Measurements from ENCODE around the gene RUNX1. TPM values are rescaled to one million over a fixed set of nuclear protein-coding genes. Genes with fewer than 3 reads are reported as not detected.
"Not testable (repeated sequence)": the region's sequence is repeated elsewhere in the genome, so short reads cannot be mapped to it uniquely, and the experiment has no call there.

The RUNX1 gene
- total RNA-seq, 1 donor from 2014 or later: 121 TPM

- Mint-ChIP-seq H3K27me3 (ENCODE audit: low read depth) (no peaks in the 10 kb centered on the region), H3K36me3 (ENCODE audit: low read depth) (peaks cover 62% of the 10 kb centered on the region), H3K4me3 (ENCODE audit: low read depth) (no peak overlapping the region), H3K27ac (peak overlapping the region; percentile 62), H3K4me1 (ENCODE audit: low read depth) (peaks cover 82% of the 10 kb centered on the region), H3K9me3 (no peaks in the 10 kb centered on the region)
- intact Hi-C loops (cut with micrococcal nuclease): loop anchor here (5.0 kb wide), 1 partner anchor 33 kb away; no protein-coding TSS in a partner anchor
- DNase-seq (ENCODE audit: low spot score): no peak
Measured at GRCh38 chr21:34965200-34966174, 83.6 kb downstream of the RUNX1 start.

DNA sequence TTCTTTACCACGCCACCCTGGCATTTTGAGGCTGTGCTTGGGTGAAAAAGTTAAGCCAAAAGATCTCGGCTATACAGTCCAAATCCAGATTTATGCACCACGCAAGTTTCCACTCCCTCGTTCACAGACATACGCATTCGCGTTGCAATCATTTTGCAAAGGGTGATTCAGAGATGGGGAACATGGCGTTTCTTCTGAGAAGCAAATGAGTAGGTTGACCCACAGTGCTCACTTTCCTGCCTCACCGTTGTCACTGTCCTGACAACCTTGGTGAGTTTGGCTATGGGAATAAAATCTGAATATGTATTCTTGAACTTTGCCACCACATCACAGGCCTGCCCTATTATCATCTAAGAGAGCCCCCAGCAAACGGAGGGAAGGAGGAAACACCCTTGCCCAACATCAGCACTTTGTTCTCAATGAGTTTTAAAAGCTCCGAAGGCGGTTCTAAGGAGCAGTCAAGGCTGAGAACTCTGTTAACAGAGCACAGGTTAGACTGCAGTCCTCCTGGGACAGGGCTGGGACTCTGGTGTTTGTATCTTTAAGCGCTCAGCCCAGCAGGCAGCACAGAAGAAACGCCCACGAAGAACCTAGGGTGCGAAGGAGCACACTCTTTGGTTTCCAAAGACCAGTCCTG is 86.4 kb downstream of the RUNX1 start:
- Mint-ChIP-seq H3K36me3 (ENCODE audit: low read depth) (peaks cover 65% of the 10 kb centered on the region), H3K9me3 (no peaks in the 10 kb centered on the region), H3K4me1 (ENCODE audit: low read depth) (peaks cover 72% of the 10 kb centered on the region), H3K27me3 (ENCODE audit: low read depth) (no peaks in the 10 kb centered on the region), H3K4me3 (ENCODE audit: low read depth) (peak overlapping the region; percentile 55), H3K27ac (peak overlapping the region; percentile 97)
- no peak for DNase-seq (ENCODE audit: low spot score)
- intact Hi-C loops (cut with micrococcal nuclease): loop anchor here (1.0 kb wide), 1 partner anchor 8 kb away; no protein-coding TSS in a partner anchor

DNA sequence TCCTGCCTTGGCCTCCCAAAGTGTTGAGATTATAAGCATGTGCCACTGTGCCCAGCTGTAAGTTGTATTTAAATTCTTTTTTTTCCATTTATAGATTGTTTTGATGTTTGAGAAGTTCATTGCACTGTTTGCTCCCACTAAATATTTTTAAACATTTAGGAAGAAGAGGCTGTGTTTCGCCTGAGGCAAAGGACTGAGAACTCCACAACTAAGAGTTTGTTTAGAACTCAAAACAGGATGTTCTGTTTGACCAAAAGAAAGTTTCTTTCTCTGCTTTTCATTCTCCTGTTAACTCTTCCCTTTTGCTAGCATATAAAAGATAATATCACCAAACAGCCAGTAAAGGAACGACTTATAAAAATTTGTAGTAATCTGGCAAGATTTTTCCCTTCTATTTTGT is 87.0 kb downstream of the RUNX1 start:
- no peak for DNase-seq (ENCODE audit: low spot score)
- no peaks in the 10 kb centered on the region for H3K27me3 Mint-ChIP-seq (ENCODE audit: low read depth)
- H3K27ac Mint-ChIP-seq: peak overlapping the region; percentile 97
- H3K4me3 Mint-ChIP-seq (ENCODE audit: low read depth): peak overlapping the region; percentile 55
- peaks cover 67% of the 10 kb centered on the region for H3K4me1 Mint-ChIP-seq (ENCODE audit: low read depth)
- H3K9me3 Mint-ChIP-seq: no peaks in the 10 kb centered on the region
- intact Hi-C loops (cut with micrococcal nuclease): loop anchor here (1.0 kb wide), 1 partner anchor 8 kb away; no protein-coding TSS in a partner anchor
- H3K36me3 Mint-ChIP-seq (ENCODE audit: low read depth): peaks cover 65% of the 10 kb centered on the region

DNA sequence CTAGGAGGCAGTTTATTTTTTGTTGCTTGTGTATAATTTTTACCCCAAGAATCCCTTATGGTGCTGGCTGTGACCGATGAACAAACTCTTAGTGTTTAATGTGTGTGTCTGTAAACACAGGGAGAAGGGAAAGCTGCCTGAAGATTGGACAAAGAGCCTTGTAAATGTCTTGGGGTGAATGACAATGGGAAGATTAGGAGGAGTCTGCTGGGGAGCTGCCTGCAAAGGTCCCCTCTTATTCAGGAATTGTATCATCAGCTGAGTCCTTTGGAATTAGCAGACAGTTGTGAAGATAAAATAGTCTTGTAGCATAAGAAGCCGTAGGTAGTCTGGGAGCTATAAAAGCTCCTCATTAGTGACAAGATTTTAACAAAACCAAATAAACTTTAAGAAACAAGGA is 88.4 kb downstream of the RUNX1 start:
- no peaks in the 10 kb centered on the region for H3K27me3 Mint-ChIP-seq (ENCODE audit: low read depth)
- H3K4me1 Mint-ChIP-seq (ENCODE audit: low read depth): peaks cover 73% of the 10 kb centered on the region
- no peak overlapping the region for H3K4me3 Mint-ChIP-seq (ENCODE audit: low read depth)
- peak overlapping the region; percentile 54 for H3K27ac Mint-ChIP-seq
- peaks cover 71% of the 10 kb centered on the region for H3K36me3 Mint-ChIP-seq (ENCODE audit: low read depth)
- intact Hi-C loops (cut with micrococcal nuclease): no loop called here
- DNase-seq (ENCODE audit: low spot score): no peak
- no peaks in the 10 kb centered on the region for H3K9me3 Mint-ChIP-seq

GRCh38 chr21:34959607-34960006 is 89.5 kb downstream of the RUNX1 start:
- Mint-ChIP-seq H3K27me3 (ENCODE audit: low read depth) (no peaks in the 10 kb centered on the region), H3K4me1 (ENCODE audit: low read depth) (peaks cover 72% of the 10 kb centered on the region), H3K9me3 (no peaks in the 10 kb centered on the region), H3K4me3 (ENCODE audit: low read depth) (no peak overlapping the region), H3K36me3 (ENCODE audit: low read depth) (peaks cover 68% of the 10 kb centered on the region), H3K27ac (peak overlapping the region; percentile 8)
- DNase-seq (ENCODE audit: low spot score): no peak
- intact Hi-C loops (cut with micrococcal nuclease): no loop called here

DNA sequence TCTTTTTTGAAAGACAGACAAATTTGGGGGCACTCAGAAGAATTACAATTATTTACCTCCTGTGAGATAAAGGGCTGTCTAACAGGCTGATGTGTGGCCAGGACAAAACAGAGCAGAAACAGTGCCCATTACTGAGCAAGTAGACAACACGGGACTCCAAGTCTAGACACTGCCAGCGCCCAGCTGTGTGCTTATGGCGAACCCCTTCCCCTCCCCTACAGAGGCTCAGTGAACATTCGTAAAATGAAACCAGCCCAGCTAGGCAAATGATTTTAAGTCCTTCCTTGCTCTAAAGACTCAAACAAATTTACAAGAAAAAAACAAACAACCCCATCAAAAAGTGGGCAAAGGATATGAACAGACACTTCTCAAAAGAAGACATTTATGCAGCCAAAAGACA is 91.1 kb downstream of the RUNX1 start:
- no peak overlapping the region for H3K4me3 Mint-ChIP-seq (ENCODE audit: low read depth)
- no peaks in the 10 kb centered on the region for H3K27me3 Mint-ChIP-seq (ENCODE audit: low read depth)
- intact Hi-C loops (cut with micrococcal nuclease): no loop called here
- H3K36me3 Mint-ChIP-seq (ENCODE audit: low read depth): peaks cover 63% of the 10 kb centered on the region
- no peak for DNase-seq (ENCODE audit: low spot score)
- H3K4me1 Mint-ChIP-seq (ENCODE audit: low read depth): peaks cover 78% of the 10 kb centered on the region
- peak overlapping the region; percentile 55 for H3K27ac Mint-ChIP-seq
- H3K9me3 Mint-ChIP-seq: no peaks in the 10 kb centered on the region

DNA sequence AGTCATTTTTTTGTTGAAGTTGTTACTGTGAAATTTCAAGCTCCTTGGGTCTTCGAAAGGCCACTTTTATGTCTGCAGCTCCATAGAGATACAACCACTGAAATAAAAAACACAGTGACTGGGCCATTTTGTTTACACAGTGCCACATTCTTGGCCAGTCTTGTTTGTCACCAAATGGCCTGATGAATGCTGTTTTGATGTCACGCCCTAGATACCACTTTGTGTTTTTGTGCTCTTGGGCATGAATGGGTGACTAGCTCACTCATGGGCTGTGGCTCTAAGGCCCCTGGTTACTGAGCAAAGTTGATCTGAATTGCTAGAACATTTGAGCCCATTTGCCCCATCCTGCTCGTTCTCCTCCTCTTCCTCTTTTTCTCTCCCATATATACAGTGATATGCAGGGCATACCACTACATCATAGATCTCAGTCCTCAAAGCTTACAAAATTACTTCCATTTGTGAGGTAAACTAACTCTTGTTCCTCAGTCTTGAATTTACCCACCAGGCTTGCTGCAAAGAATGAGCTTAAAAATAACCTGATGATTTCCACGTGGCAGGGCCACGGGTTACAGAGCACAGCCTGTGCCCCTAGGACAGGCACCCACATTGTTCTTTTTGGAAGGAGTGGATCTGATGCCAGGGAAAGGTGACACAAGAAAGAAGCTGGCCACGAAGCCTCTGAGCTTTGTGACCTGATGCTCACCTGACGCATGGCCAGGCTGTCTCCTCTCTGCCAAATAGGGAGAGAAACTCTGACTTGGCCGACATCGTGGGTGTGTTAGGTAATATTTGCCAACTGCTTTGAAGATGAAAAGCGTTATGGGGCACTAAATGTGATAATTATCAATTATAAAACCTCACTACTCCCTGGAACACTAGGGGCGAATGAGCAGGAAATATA is 92.4 kb downstream of the RUNX1 start:
- Mint-ChIP-seq H3K4me3 (ENCODE audit: low read depth) (no peak overlapping the region), H3K27ac (peak overlapping the region; percentile 15), H3K36me3 (ENCODE audit: low read depth) (peaks cover 63% of the 10 kb centered on the region), H3K27me3 (ENCODE audit: low read depth) (no peaks in the 10 kb centered on the region), H3K9me3 (no peaks in the 10 kb centered on the region), H3K4me1 (ENCODE audit: low read depth) (peaks cover 75% of the 10 kb centered on the region)
- no peak for DNase-seq (ENCODE audit: low spot score)
- intact Hi-C loops (cut with micrococcal nuclease): no loop called here

GRCh38 chr21:34953950-34954349 is 95.2 kb downstream of the RUNX1 start:
- no peak for DNase-seq (ENCODE audit: low spot score)
- Mint-ChIP-seq H3K27ac (peak overlapping the region; percentile 83), H3K4me1 (ENCODE audit: low read depth) (peaks cover 70% of the 10 kb centered on the region), H3K36me3 (ENCODE audit: low read depth) (peaks cover 56% of the 10 kb centered on the region), H3K27me3 (ENCODE audit: low read depth) (no peaks in the 10 kb centered on the region), H3K9me3 (no peaks in the 10 kb centered on the region), H3K4me3 (ENCODE audit: low read depth) (no peak overlapping the region)
- intact Hi-C loops (cut with micrococcal nuclease): loop anchor here (1.0 kb wide), 1 partner anchor 8 kb away; no protein-coding TSS in a partner anchor

GRCh38 chr21:34952701-34953100 is 96.4 kb downstream of the RUNX1 start:
- intact Hi-C loops (cut with micrococcal nuclease): no loop called here
- H3K4me3 Mint-ChIP-seq (ENCODE audit: low read depth): no peak overlapping the region
- no peak overlapping the region for H3K27ac Mint-ChIP-seq
- no peaks in the 10 kb centered on the region for H3K9me3 Mint-ChIP-seq
- no peak for DNase-seq (ENCODE audit: low spot score)
- H3K27me3 Mint-ChIP-seq (ENCODE audit: low read depth): no peaks in the 10 kb centered on the region
- peaks cover 56% of the 10 kb centered on the region for H3K36me3 Mint-ChIP-seq (ENCODE audit: low read depth)
- peaks cover 71% of the 10 kb centered on the region for H3K4me1 Mint-ChIP-seq (ENCODE audit: low read depth)

DNA sequence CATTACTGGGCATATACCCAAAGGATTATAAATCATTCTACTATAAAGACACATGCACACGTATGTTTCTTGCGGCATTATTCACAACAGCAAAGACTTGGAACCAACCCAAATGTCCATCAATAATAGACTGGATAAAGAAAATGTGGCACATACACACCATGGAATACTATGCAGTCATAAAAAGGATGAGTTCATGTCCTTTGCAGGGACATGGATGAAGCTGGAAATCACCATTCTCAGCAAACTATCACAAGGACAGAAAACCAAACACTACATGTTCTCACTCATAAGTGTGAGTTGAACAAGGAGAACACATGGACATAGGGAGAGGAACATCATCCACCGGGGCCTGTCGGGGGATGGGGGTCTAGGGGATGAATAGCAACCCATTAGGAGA is 97.2 kb downstream of the RUNX1 start:
- H3K36me3 Mint-ChIP-seq (ENCODE audit: low read depth): peaks cover 54% of the 10 kb centered on the region
- H3K4me3 Mint-ChIP-seq (ENCODE audit: low read depth); H3K9me3 Mint-ChIP-seq; DNase-seq (ENCODE audit: low spot score); intact Hi-C loops (cut with micrococcal nuclease); H3K27ac Mint-ChIP-seq; H3K27me3 Mint-ChIP-seq (ENCODE audit: low read depth): not testable (repeated sequence)
- peaks cover 75% of the 10 kb centered on the region for H3K4me1 Mint-ChIP-seq (ENCODE audit: low read depth)

- no peaks in the 10 kb centered on the region for H3K9me3 Mint-ChIP-seq
- no peak overlapping the region for H3K27ac Mint-ChIP-seq
- no peak for DNase-seq (ENCODE audit: low spot score)
- no peaks in the 10 kb centered on the region for H3K27me3 Mint-ChIP-seq (ENCODE audit: low read depth)
- peaks cover 49% of the 10 kb centered on the region for H3K36me3 Mint-ChIP-seq (ENCODE audit: low read depth)
- H3K4me3 Mint-ChIP-seq (ENCODE audit: low read depth): no peak overlapping the region
- intact Hi-C loops (cut with micrococcal nuclease): no loop called here
- H3K4me1 Mint-ChIP-seq (ENCODE audit: low read depth): peaks cover 75% of the 10 kb centered on the region
Measured at GRCh38 chr21:34950980-34951379, 98.1 kb downstream of the RUNX1 start.

- H3K9me3 Mint-ChIP-seq: no peaks in the 10 kb centered on the region
- intact Hi-C loops (cut with micrococcal nuclease): no loop called here
- no peak for DNase-seq (ENCODE audit: low spot score)
- peaks cover 46% of the 10 kb centered on the region for H3K36me3 Mint-ChIP-seq (ENCODE audit: low read depth)
- peak overlapping the region; percentile 30 for H3K27ac Mint-ChIP-seq
- peaks cover 76% of the 10 kb centered on the region for H3K4me1 Mint-ChIP-seq (ENCODE audit: low read depth)
- H3K4me3 Mint-ChIP-seq (ENCODE audit: low read depth): no peak overlapping the region
- H3K27me3 Mint-ChIP-seq (ENCODE audit: low read depth): no peaks in the 10 kb centered on the region
Measured at GRCh38 chr21:34949499-34949898, 99.6 kb downstream of the RUNX1 start.
